ENCODE measurements around the gene PDE3A.

PDE3A gene

GRCh38 chr12:20507711-20508110 is 139.4 kb downstream of the PDE3A start:
- DNase-seq (ENCODE audit: low spot score), result no peak
- no peak for TF ChIP-seq CTCF (IDR thresholded peaks at IDR 0.05)
- H3K27ac ChIP-seq, result peak overlapping the region; percentile 11 to 57

DNA sequence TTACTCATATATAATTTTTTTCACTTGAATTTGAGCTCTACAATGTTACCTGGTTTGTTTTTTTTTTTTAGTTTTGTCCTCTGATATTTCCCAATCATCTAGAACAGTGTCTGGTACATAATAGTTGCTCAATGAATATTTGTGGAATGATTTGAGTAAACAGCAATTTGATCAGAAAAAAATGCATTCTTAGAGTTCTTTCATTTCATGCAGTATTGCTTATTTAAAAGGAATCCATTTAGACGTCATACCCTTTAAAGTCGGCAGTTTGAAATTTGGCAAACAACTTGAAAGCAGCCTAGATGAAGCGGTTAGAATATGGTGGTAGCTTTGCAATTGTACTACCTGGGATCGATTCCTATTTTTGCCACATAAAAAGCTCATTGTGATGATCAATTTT is 140.0 kb downstream of the PDE3A start:
- no peak for TF ChIP-seq CTCF (IDR thresholded peaks at IDR 0.05)
- no peak overlapping the region for H3K4me3 ChIP-seq
- no peak for DNase-seq (ENCODE audit: low spot score)
- peak overlapping the region in 1 of 2 donors; percentile 57 for H3K27ac ChIP-seq

More at GRCh38 chr12:20507711-20508110, 139.4 kb downstream of the PDE3A start:
- peak overlapping the region; percentile 24 for H3K4me3 ChIP-seq

GRCh38 chr12:20508962-20509361 is 140.6 kb downstream of the PDE3A start:
- Histone ChIP-seq H3K4me3 (no peak overlapping the region), H3K27ac (peak overlapping the region in 1 of 2 donors; percentile 10)
- TF ChIP-seq CTCF (IDR thresholded peaks at IDR 0.05), result no peak
- no peak for DNase-seq (ENCODE audit: low spot score)

DNA sequence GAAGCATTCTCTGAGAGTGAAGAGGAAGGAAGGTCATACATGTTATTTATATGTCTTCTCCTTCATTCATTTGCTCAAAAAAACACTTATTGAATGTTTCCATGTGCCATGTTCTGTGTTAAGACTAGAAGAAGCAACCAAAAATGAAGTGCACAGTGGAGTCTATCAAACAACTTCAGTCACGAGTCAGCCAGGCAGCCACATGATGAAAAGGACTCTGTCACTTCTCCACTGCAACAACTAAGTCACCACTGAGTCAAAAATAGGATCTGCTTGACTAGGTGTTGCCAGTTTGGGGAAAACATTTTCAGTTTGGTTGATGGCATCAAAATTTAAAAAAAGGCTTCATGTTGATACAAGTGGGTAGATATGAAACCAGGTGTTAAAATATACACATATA is 142.5 kb downstream of the PDE3A start:
- no peak overlapping the region for H3K4me3 ChIP-seq
- no peak for DNase-seq (ENCODE audit: low spot score)
- H3K27ac ChIP-seq, result no peak overlapping the region
- TF ChIP-seq CTCF (IDR thresholded peaks at IDR 0.05), result no peak

GRCh38 chr12:20513189-20513588 is 144.9 kb downstream of the PDE3A start:
- TF ChIP-seq CTCF (IDR thresholded peaks at IDR 0.05), result no peak
- Histone ChIP-seq H3K27ac (no peak overlapping the region), H3K4me3 (no peak overlapping the region)
- no peak for DNase-seq (ENCODE audit: low spot score)

- Histone ChIP-seq H3K27ac (no peak overlapping the region), H3K4me3 (no peak overlapping the region)
- DNase-seq (ENCODE audit: low spot score), result no peak
- TF ChIP-seq CTCF (IDR thresholded peaks at IDR 0.05), result no peak
Observed at GRCh38 chr12:20514598-20514997, 146.3 kb downstream of the PDE3A start.

DNA sequence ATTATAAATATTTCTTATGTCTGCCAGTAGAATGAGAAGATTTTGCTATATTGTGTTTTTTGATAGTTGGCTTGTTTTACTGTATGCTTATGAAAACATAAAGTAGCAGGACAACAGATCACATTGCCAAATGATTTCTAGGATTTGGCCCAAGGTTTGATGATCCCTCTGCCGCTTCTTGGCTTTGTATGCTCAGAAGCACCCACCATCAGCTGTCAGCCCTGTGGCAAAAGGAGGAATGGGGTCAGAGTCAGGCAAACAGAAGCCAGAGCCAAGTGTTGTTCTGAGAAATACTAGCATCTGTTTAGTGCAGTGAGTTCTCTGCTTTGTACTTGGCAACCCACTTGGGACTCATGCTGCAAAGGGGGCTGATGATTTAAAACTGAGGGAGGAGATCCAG is 152.2 kb downstream of the PDE3A start:
- DNase-seq (ENCODE audit: low spot score), result no peak
- no peak overlapping the region for H3K27ac ChIP-seq
- no peak overlapping the region for H3K4me3 ChIP-seq
- no peak for TF ChIP-seq CTCF (IDR thresholded peaks at IDR 0.05)

All from coronary artery (tissue), 2 donors.